ENCODE results near the gene SLCO4C1. TPM values are rescaled to one million over a fixed set of nuclear protein-coding genes. Genes with fewer than 3 reads are reported as not detected.

The SLCO4C1 gene
- total and polyA plus RNA-seq, 9 of the 15 experiments (the other 6 are each of a cell fraction or from before 2014, with no cell fraction given), result 0.04 to 1.1 (median 0.13) TPM; not detected in 1

GRCh38 chr5:102294886-102295395 is 1.1 kb downstream of the SLCO4C1 start:
- WGBS (ENCODE audit: insufficient coverage, low coverage, missing lambda C conversion rate), result 3% methylated on average over 4 of the region's 4 CpGs
- intact Hi-C loops (cut with micrococcal nuclease), result no loop called here
- no TSS peak for BruUV-seq (replicated peaks)
- Histone ChIP-seq H3K9me1 (ENCODE audit: control insufficient read depth, insufficient read depth, low read length) (no peaks in the 10 kb centered on the region), H4K20me1 (replicated peaks; ENCODE audit: control insufficient read depth, insufficient read depth, low read length) (no peaks in the 10 kb centered on the region), H3K9me3 (replicated peaks; ENCODE audit: control insufficient read depth, insufficient read depth, low read depth, low read length) (no peaks in the 10 kb centered on the region), H3K9ac (ENCODE audit: insufficient read depth in 1 of 2, low read depth in 2 of 2, low read length in 2 of 2) (no peak overlapping the region), H2AFZ (ENCODE audit: low read depth, low read length) (no peak overlapping the region), H3K4me1 (replicated peaks in 1 of 2; ENCODE audit: control insufficient read depth in 2 of 2, insufficient read depth in 2 of 2, low read length in 2 of 2) (no peaks in the 10 kb centered on the region), H3K4me3 (no peak overlapping the region), H3K4me2 (ENCODE audit: insufficient read depth, low read length) (no peak overlapping the region; the same call in 1 of the 2 replicates), H3K36me3 (ENCODE audit: control insufficient read depth, insufficient read depth, low read length) (no peaks in the 10 kb centered on the region), H3K27me3 (ENCODE audit: control insufficient read depth in 2 of 2, insufficient read depth in 2 of 2, low read length in 2 of 2) (no peaks in the 10 kb centered on the region), H3K27ac (ENCODE audit: extremely low read depth, low read depth, low read length) (no peak overlapping the region), H3K79me2 (ENCODE audit: control insufficient read depth, insufficient read depth, low read length) (no peaks in the 10 kb centered on the region)
- ChIA-PET CTCF (ENCODE audit: low intra/inter-chr PET ratio) (no interaction called here), POLR2A (no interaction called here)
- in situ Hi-C loops (cut with MboI), result no loop called here
- no peak for ATAC-seq
- no peak for FAIRE-seq
- no peak for DNase-seq (ENCODE audit: extremely low read depth in 1 of 4, low spot score in 3 of 4)
- TF ChIP-seq CHD7 (IDR thresholded peaks at IDR 0.05; ENCODE audit: low read depth, low read length), result no peak
- TF ChIP-seq CREB1 (IDR thresholded peaks at IDR 0.05), result no peak
- no peak for TF ChIP-seq CREB1 (CRISPR knock-in tag; IDR thresholded peaks at IDR 0.05)
- no peak for TF ChIP-seq TAF1 (IDR thresholded peaks at IDR 0.05; ENCODE audit: control insufficient read depth, extremely low read depth, insufficient read depth, low read length, severe bottlenecking)
- TF ChIP-seq ZNF561 (CRISPR knock-in tag; conservative IDR thresholded peaks at IDR 0.05), result no peak
- TF ChIP-seq ZNF384 (IDR thresholded peaks at IDR 0.05; ENCODE audit: low read depth, low read length), result no peak
- no peak for TF ChIP-seq POLR2G (IDR thresholded peaks at IDR 0.05; ENCODE audit: low read depth, low read length)
- TF ChIP-seq ZNF518B (CRISPR knock-in tag; IDR thresholded peaks at IDR 0.05), result no peak

Data from K562 (cell line).